ENCODE results near the gene UBE3B. TPM values are rescaled to one million over a fixed set of nuclear protein-coding genes. Genes with fewer than 3 reads are reported as not detected.

The UBE3B gene
- total RNA-seq, 1 experiment from 2014 or later, result 38.6 TPM

- intact Hi-C loops (cut with micrococcal nuclease), result no loop called here
- POLR2A ChIA-PET, result interaction anchor here (1.7 kb wide), 1 partner anchor 9 kb away, joined by 6 read pairs; no protein-coding TSS in a partner anchor
- CTCF ChIA-PET, result no interaction called here
- no TSS peak for BruUV-seq (replicated peaks)
- no peak for TF ChIP-seq CTCF (IDR thresholded peaks at IDR 0.05; ENCODE audit: unreplicated experiment)
- Mint-ChIP-seq H3K4me1 (ENCODE audit: insufficient read depth, unreplicated experiment) (no peaks in the 10 kb centered on the region), H3K9me3 (ENCODE audit: unreplicated experiment) (no peaks in the 10 kb centered on the region), H3K27ac (ENCODE audit: low read depth, unreplicated experiment) (no peak overlapping the region), H3K36me3 (ENCODE audit: insufficient read depth, unreplicated experiment) (peaks cover 12% of the 10 kb centered on the region), H3K4me3 (ENCODE audit: unreplicated experiment) (no peak overlapping the region), H3K27me3 (ENCODE audit: insufficient read depth, unreplicated experiment) (no peaks in the 10 kb centered on the region)
- DNase-seq (ENCODE audit: unreplicated experiment), result no peak
These were observed 84.2 kb downstream of the UBE3B start for GRCh38 chr12:109561711-109562030.

GRCh38 chr12:109562871-109563270 is 85.4 kb downstream of the UBE3B start:
- Mint-ChIP-seq H3K27me3 (ENCODE audit: insufficient read depth, unreplicated experiment) (no peaks in the 10 kb centered on the region), H3K4me1 (ENCODE audit: insufficient read depth, unreplicated experiment) (no peaks in the 10 kb centered on the region), H3K36me3 (ENCODE audit: insufficient read depth, unreplicated experiment) (peaks cover 22% of the 10 kb centered on the region), H3K9me3 (ENCODE audit: unreplicated experiment) (no peaks in the 10 kb centered on the region), H3K4me3 (ENCODE audit: unreplicated experiment) (no peak overlapping the region), H3K27ac (ENCODE audit: low read depth, unreplicated experiment) (no peak overlapping the region)
- ChIA-PET POLR2A (interaction anchor here (0.5 to 1.7 kb wide), 2 partner anchors 10 to 128 kb away, joined by 3 to 6 read pairs; no protein-coding TSS in a partner anchor), CTCF (interaction anchor here (0.6 to 1.3 kb wide), 4 partner anchors 9 to 211 kb away, joined by 3 to 4 read pairs (median 3); no protein-coding TSS in a partner anchor)
- DNase-seq (ENCODE audit: unreplicated experiment), result no peak
- intact Hi-C loops (cut with micrococcal nuclease), result no loop called here
- no TSS peak for BruUV-seq (replicated peaks)
- TF ChIP-seq CTCF (IDR thresholded peaks at IDR 0.05; ENCODE audit: unreplicated experiment), result no peak

- TF ChIP-seq CTCF (IDR thresholded peaks at IDR 0.05; ENCODE audit: unreplicated experiment), result no peak
- intact Hi-C loops (cut with micrococcal nuclease), result no loop called here
- Mint-ChIP-seq H3K27ac (ENCODE audit: low read depth, unreplicated experiment) (no peak overlapping the region), H3K36me3 (ENCODE audit: insufficient read depth, unreplicated experiment) (peaks cover 28% of the 10 kb centered on the region), H3K9me3 (ENCODE audit: unreplicated experiment) (no peaks in the 10 kb centered on the region), H3K4me1 (ENCODE audit: insufficient read depth, unreplicated experiment) (no peaks in the 10 kb centered on the region), H3K4me3 (ENCODE audit: unreplicated experiment) (no peak overlapping the region), H3K27me3 (ENCODE audit: insufficient read depth, unreplicated experiment) (no peaks in the 10 kb centered on the region)
- DNase-seq (ENCODE audit: unreplicated experiment), result no peak
- no TSS peak for BruUV-seq (replicated peaks)
- ChIA-PET CTCF (interaction anchor here (0.8 to 1.3 kb wide), 3 partner anchors 8 to 45 kb away, joined by 3 to 4 read pairs (median 3); no protein-coding TSS in a partner anchor), POLR2A (interaction anchor here (1.7 kb wide), 1 partner anchor 11 kb away, joined by 6 read pairs; no protein-coding TSS in a partner anchor)
These were observed 86.2 kb downstream of the UBE3B start for GRCh38 chr12:109563291-109564284.

DNA sequence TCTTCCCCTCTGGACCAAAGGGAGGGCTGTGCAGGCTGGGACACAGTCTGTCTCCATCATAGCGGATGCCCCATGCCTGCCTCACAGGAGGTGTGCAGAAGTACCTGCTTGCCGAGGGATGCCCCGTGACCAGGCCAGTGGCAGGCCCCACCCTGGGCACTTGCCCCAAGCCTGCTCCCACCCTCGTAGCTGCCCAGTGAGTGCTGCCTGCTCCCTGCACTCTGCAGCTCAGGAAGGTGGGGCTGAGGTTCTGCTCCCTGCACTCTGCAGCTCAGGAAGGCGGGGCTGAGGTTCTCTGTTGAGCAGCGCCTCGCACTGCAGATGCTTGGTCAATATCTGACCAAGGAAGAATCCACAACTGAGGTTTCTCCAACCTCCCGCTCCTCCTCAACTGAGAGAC is 89.0 kb downstream of the UBE3B start:
- ChIA-PET CTCF (interaction anchor here (1.1 to 1.9 kb wide), 2 partner anchors 10 to 47 kb away, joined by 3 to 6 read pairs; no protein-coding TSS in a partner anchor), POLR2A (interaction anchor here (0.6 to 1.1 kb wide), 2 partner anchors 10 to 15 kb away, joined by 3 to 6 read pairs; no protein-coding TSS in a partner anchor)
- no peak for DNase-seq (ENCODE audit: unreplicated experiment)
- no peak overlapping the region for H3K4me3 Mint-ChIP-seq (ENCODE audit: unreplicated experiment)
- no peak overlapping the region for H3K27ac Mint-ChIP-seq (ENCODE audit: low read depth, unreplicated experiment)
- intact Hi-C loops (cut with micrococcal nuclease), result no loop called here
- no peaks in the 10 kb centered on the region for H3K9me3 Mint-ChIP-seq (ENCODE audit: unreplicated experiment)
- no peaks in the 10 kb centered on the region for H3K4me1 Mint-ChIP-seq (ENCODE audit: insufficient read depth, unreplicated experiment)
- peaks cover 54% of the 10 kb centered on the region for H3K36me3 Mint-ChIP-seq (ENCODE audit: insufficient read depth, unreplicated experiment)
- BruUV-seq (replicated peaks), result no TSS peak
- no peaks in the 10 kb centered on the region for H3K27me3 Mint-ChIP-seq (ENCODE audit: insufficient read depth, unreplicated experiment)
- TF ChIP-seq CTCF (IDR thresholded peaks at IDR 0.05; ENCODE audit: unreplicated experiment), result no peak

Measured in MCF 10A (cell line).